CD14-positive monocyte (primary cell): ENCODE results near the gene XAB2. TPM values are rescaled to one million over a fixed set of nuclear protein-coding genes. Genes with fewer than 3 reads are reported as not detected.
A peak's percentile ranks its signal among the peaks of the same experiment; 100 is the strongest.

Experiments used
- DNase-seq, 3 donors: peaks; one replicate each; pipeline ENCODE4 v3.0.0-alpha.2; 2011 to 2022
- H2AFZ ChIP-seq: 2 replicates; pipeline ENCODE4 v1.6.0; 2012; ENCODE audit warnings: mild to moderate bottlenecking, low read depth, low read length, inconsistent platforms; ENCODE audit not compliant: insufficient read depth, poor library complexity, severe bottlenecking
- H3K27ac ChIP-seq, 2 donors: 1 replicate in 1 of 2; 2 replicates in 1 of 2; pipeline ENCODE4 v1.5.1; 2012 to 2013; ENCODE audit warnings: low read length in 2 of 2, control low read depth in 1 of 2, inconsistent platforms in 1 of 2, low read depth in 1 of 2, mild to moderate bottlenecking in 1 of 2
- H3K27me3 ChIP-seq, 2 donors: one replicate each; pipeline versions ENCODE4 v1.6.0 to v1.6.1; 2011 to 2013; ENCODE audit warnings: low read length in 2 of 2; ENCODE audit not compliant: control insufficient read depth in 2 of 2, insufficient read depth in 2 of 2
- H3K36me3 ChIP-seq, 2 donors: replicated peaks in 1 of 2; 1 replicate in 1 of 2; 2 replicates in 1 of 2; pipeline versions ENCODE4 v1.5.1 to v1.6.1; 2012 to 2013; ENCODE audit warnings: low read length in 2 of 2, control low read depth in 1 of 2, inconsistent platforms in 1 of 2, mild to moderate bottlenecking in 1 of 2; ENCODE audit not compliant: insufficient read depth in 2 of 2, control insufficient read depth in 1 of 2
- H3K4me1 ChIP-seq, 2 donors: 1 replicate in 1 of 2; 2 replicates in 1 of 2; pipeline versions ENCODE4 v1.5.1 to v1.6.1; 2012 to 2013; ENCODE audit warnings: low read length in 2 of 2, control low read depth in 1 of 2, inconsistent platforms in 1 of 2, mild to moderate bottlenecking in 1 of 2, moderate library complexity in 1 of 2; ENCODE audit not compliant: insufficient read depth in 2 of 2, control insufficient read depth in 1 of 2
- H3K4me2 ChIP-seq: replicated peaks from 2 replicates; pipeline ENCODE3; 2012; ENCODE audit warnings: low read length, moderate library complexity, mild to moderate bottlenecking; ENCODE audit not compliant: poor library complexity, severe bottlenecking; ENCODE audit errors: extremely low read depth
- H3K4me3 ChIP-seq, 3 experiments: fragments of 200-600 bp in 1 of 3; sonication (generic) in 1 of 3; replicated peaks in 1 of 3; 1 replicate in 2 of 3; 2 replicates in 1 of 3; pipeline ENCODE4 v1.5.1; 2011 to 2013; ENCODE audit warnings: low read length in 3 of 3, mild to moderate bottlenecking in 3 of 3, control low read depth in 2 of 3, low read depth in 2 of 3, inconsistent platforms in 1 of 3, moderate library complexity in 1 of 3
- H3K79me2 ChIP-seq: 2 replicates; pipeline ENCODE4 v1.6.0; 2012; ENCODE audit warnings: mild to moderate bottlenecking, control low read depth, inconsistent platforms, low read length, moderate library complexity; ENCODE audit not compliant: insufficient read depth
- H3K9ac ChIP-seq: 2 replicates; pipeline ENCODE4 v1.6.0; 2017; ENCODE audit warnings: low read length, mild to moderate bottlenecking; ENCODE audit not compliant: insufficient read depth, poor library complexity, severe bottlenecking
- H3K9me3 ChIP-seq, 2 donors: replicated peaks in 1 of 2; 1 replicate in 1 of 2; 2 replicates in 1 of 2; pipeline versions ENCODE4 v1.5.1 to v1.6.1; 2012 to 2013; ENCODE audit warnings: low read length in 2 of 2, control low read depth in 1 of 2; ENCODE audit not compliant: control insufficient read depth in 1 of 2, insufficient read depth in 1 of 2
- H4K20me1 ChIP-seq: 2 replicates; pipeline ENCODE4 v1.6.0; 2012; ENCODE audit warnings: mild to moderate bottlenecking, low read length, control low read depth, moderate library complexity; ENCODE audit not compliant: insufficient read depth
- H3K27ac Mint-ChIP-seq, 7 donors: one replicate each; pipeline ENCODE4 v1.8.0; 2020; ENCODE audit warnings: mild to moderate bottlenecking in 7 of 7, mixed read lengths in 7 of 7, moderate library complexity in 6 of 7, inconsistent platforms in 2 of 7
- H3K27me3 Mint-ChIP-seq, 3 donors: one replicate each; pipeline ENCODE4 v1.8.0; 2021 to 2022; ENCODE audit warnings: low read depth in 3 of 3, mild to moderate bottlenecking in 3 of 3, mixed read lengths in 3 of 3, moderate library complexity in 3 of 3, inconsistent platforms in 1 of 3
- H3K36me3 Mint-ChIP-seq, 2 donors: one replicate each; pipeline ENCODE4 v1.8.0; 2020; ENCODE audit warnings: mixed read lengths in 2 of 2, inconsistent platforms in 1 of 2, mild to moderate bottlenecking in 1 of 2
- H3K4me1 Mint-ChIP-seq: one replicate; pipeline ENCODE4 v1.8.0; 2020; ENCODE audit warnings: mild to moderate bottlenecking, mixed read lengths
- H3K4me3 Mint-ChIP-seq, 2 donors: one replicate each; pipeline ENCODE4 v1.8.0; 2020; ENCODE audit warnings: mild to moderate bottlenecking in 2 of 2, mixed read lengths in 2 of 2, moderate library complexity in 1 of 2
- H3K9me3 Mint-ChIP-seq, 7 donors: one replicate each; pipeline ENCODE4 v1.8.0; 2020 to 2022; ENCODE audit warnings: mixed read lengths in 7 of 7, mild to moderate bottlenecking in 6 of 7, moderate library complexity in 6 of 7, inconsistent platforms in 2 of 7
- WGBS: methylation state at CpG from one replicate; pipeline ENCODE4 v1.1.5; 2013; ENCODE audit warnings: missing lambda C conversion rate; ENCODE audit not compliant: insufficient coverage; 5-methylcytosine and 5-hydroxymethylcytosine counted together
- intact Hi-C, 2 donors: fragments of 100-400 bp; cut with micrococcal nuclease; formaldehyde crosslinking; loops; one replicate each; pipeline versions ENCODE4 v1.15.0 to v1.15.1; 2023
- polyA plus RNA-seq, 3 donors: library from polyadenylated mRNA; depleted of rRNA in 1 of 3; unstranded in 2 of 3; stranded (reverse) in 1 of 3; fragments of 300-500 nt in 2 of 3; fragments of >200 nt in 1 of 3; fragmentation: Illumina TruSeq in 2 of 3; gene quantifications; 1 replicate in 2 of 3; 2 replicates in 1 of 3; pipeline ENCODE4 v1.2.3, GENCODE V29; 2012 to 2021
- TF ChIP-seq, protein P1 (sequence below): fragments of 200-600 bp; IDR thresholded peaks from one replicate; pipeline ENCODE4 v1.8.0; 2022; ENCODE audit warnings: antibody characterized with exemption, mild to moderate bottlenecking

XAB2 gene
- polyA plus RNA-seq, 3 donors: 4.6 to 55.7 (median 8.8) TPM

GRCh38 chr19:7674010-7675005, 45.0 kb upstream of the XAB2 start:
- H3K79me2 ChIP-seq: peaks cover 45% of the 10 kb centered on the region
- intact Hi-C loops: loop anchor here in 1 of 2 donors (5.0 kb wide), 1 partner anchor 37 kb away; the partner anchor contains the start of gene STXBP2
- peaks cover 11 to 17% (median 13%) of the 10 kb centered on the region in 7 donors for H3K9me3 Mint-ChIP-seq
- no peak overlapping the region for H3K9ac ChIP-seq
- H3K27me3 Mint-ChIP-seq: peaks cover 0 to 4% (median 0%) of the 10 kb centered on the region in 3 donors
- no peaks in the 10 kb centered on the region for H3K36me3 ChIP-seq
- no peak overlapping the region for H2AFZ ChIP-seq
- no peaks in the 10 kb centered on the region for H3K27me3 ChIP-seq
- H3K9me3 ChIP-seq: peaks cover 7 to 13% of the 10 kb centered on the region in 2 donors
- peak; percentile 94 to 97 (median 96) for DNase-seq
- peaks cover 78% of the 10 kb centered on the region for H3K4me1 Mint-ChIP-seq
- WGBS: 1% methylated on average over 9 of the region's 21 CpGs
- no peak overlapping the region for H3K4me3 ChIP-seq
- peak overlapping the region; percentile 49 for H3K4me2 ChIP-seq
- peak overlapping the region; percentile 67 to 81 for H3K27ac ChIP-seq
- H4K20me1 ChIP-seq: no peaks in the 10 kb centered on the region
- H3K4me3 Mint-ChIP-seq: peak overlapping the region; percentile 26 to 34
- H3K4me1 ChIP-seq: peaks cover 69 to 85% of the 10 kb centered on the region in 2 donors
- TF ChIP-seq, protein P1, sequence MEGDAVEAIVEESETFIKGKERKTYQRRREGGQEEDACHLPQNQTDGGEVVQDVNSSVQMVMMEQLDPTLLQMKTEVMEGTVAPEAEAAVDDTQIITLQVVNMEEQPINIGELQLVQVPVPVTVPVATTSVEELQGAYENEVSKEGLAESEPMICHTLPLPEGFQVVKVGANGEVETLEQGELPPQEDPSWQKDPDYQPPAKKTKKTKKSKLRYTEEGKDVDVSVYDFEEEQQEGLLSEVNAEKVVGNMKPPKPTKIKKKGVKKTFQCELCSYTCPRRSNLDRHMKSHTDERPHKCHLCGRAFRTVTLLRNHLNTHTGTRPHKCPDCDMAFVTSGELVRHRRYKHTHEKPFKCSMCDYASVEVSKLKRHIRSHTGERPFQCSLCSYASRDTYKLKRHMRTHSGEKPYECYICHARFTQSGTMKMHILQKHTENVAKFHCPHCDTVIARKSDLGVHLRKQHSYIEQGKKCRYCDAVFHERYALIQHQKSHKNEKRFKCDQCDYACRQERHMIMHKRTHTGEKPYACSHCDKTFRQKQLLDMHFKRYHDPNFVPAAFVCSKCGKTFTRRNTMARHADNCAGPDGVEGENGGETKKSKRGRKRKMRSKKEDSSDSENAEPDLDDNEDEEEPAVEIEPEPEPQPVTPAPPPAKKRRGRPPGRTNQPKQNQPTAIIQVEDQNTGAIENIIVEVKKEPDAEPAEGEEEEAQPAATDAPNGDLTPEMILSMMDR: no peak
- peaks cover 5 to 12% of the 10 kb centered on the region in 2 donors for H3K36me3 Mint-ChIP-seq
- H3K27ac Mint-ChIP-seq: peak overlapping the region; percentile 70 to 98 (median 93)

- TF ChIP-seq, protein P1: no peak
- Histone ChIP-seq H3K4me3 (no peak overlapping the region), H3K4me2 (no peak overlapping the region), H3K27me3 (no peaks in the 10 kb centered on the region), H2AFZ (no peak overlapping the region), H4K20me1 (no peaks in the 10 kb centered on the region), H3K9me3 (peaks cover 7 to 13% of the 10 kb centered on the region in 2 donors), H3K9ac (no peak overlapping the region), H3K79me2 (peaks cover 37% of the 10 kb centered on the region), H3K36me3 (no peaks in the 10 kb centered on the region), H3K4me1 (peaks cover 65 to 81% of the 10 kb centered on the region in 2 donors), H3K27ac (peak overlapping the region in 1 of 2 donors; percentile 81)
- intact Hi-C loops: no loop called here
- H3K27ac Mint-ChIP-seq: peak overlapping the region in 2 of 7 donors; percentile 53 to 63
- DNase-seq: no peak
- peaks cover 11 to 17% (median 13%) of the 10 kb centered on the region in 7 donors for H3K9me3 Mint-ChIP-seq
- no peak overlapping the region for H3K4me3 Mint-ChIP-seq
- H3K4me1 Mint-ChIP-seq: peaks cover 77% of the 10 kb centered on the region
- 71% methylated on average over 5 of the region's 9 CpGs for WGBS
- H3K27me3 Mint-ChIP-seq: peaks cover 0 to 4% (median 0%) of the 10 kb centered on the region in 3 donors
- H3K36me3 Mint-ChIP-seq: peaks cover 2 to 5% of the 10 kb centered on the region in 2 donors
These were observed 43.2 kb upstream of the XAB2 start for GRCh38 chr19:7672522-7672921.
